ENCODE measurements around the gene DSCAM. TPM values are rescaled to one million over a fixed set of nuclear protein-coding genes. Genes with fewer than 3 reads are reported as not detected.

The DSCAM gene
- total RNA-seq, 2 experiments from 2014 or later, result not detected

DNA sequence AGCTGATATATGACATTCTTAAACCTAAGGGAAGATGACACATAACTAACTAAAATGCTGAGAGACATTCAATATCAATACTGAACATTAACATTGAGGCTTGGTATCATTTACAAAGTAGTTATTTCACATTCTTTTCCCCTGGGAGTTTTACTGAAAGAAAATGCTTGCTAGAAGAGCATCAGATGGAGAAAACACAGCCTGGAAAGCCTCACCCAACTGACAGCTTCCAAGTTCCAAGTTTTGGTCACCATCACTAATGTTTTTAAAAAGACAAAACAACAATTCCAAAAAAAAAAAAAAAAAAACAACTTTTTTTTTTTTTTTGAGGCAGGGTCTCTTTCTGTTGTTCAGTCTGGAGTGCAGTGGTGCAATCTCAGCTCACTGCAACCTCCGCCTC lies 80.6 kb downstream of the DSCAM start:
- no peak overlapping the region for H3K27ac Mint-ChIP-seq
- no peaks in the 10 kb centered on the region for H3K9me3 Mint-ChIP-seq
- intact Hi-C loops (cut with micrococcal nuclease), result no loop called here
- ChIA-PET POLR2A (no interaction called here), CTCF (no interaction called here)
- TF ChIP-seq CTCF (IDR thresholded peaks at IDR 0.05), result no peak
- no peak for ATAC-seq
- DNase-seq, result no peak
- H3K36me3 Mint-ChIP-seq (ENCODE audit: low read depth), result no peaks in the 10 kb centered on the region
- H3K27me3 Mint-ChIP-seq, result no peaks in the 10 kb centered on the region
- no peaks in the 10 kb centered on the region for H3K4me1 Mint-ChIP-seq (ENCODE audit: low read depth)
- H3K4me3 Mint-ChIP-seq, result no peak overlapping the region

DNA sequence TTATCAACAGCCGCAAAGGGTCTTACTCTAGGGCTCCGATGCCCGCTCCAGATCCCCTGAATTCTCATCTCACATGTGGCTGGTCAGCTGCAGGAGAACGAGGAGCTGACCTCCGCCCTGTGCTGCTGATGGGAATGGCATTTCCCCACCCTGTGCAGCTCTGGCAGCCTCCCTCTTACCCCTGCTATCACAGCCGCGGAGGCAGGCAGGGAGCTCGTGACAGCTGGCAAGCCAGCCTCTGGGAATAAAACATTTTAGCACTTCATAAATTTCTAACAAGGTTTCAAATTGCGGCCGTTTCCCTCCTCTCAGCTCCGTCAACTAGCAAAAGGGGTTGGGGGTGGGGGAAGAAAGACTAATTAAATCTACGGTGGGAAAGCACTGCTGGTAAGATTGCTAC lies 81.1 kb downstream of the DSCAM start:
- CTCF ChIA-PET, result no interaction called here

GRCh38 chr21:40760821-40761220 lies 86.1 kb downstream of the DSCAM start:
- intact Hi-C loops (cut with micrococcal nuclease), result no loop called here
- Mint-ChIP-seq H3K27ac (no peak overlapping the region), H3K4me3 (no peak overlapping the region), H3K36me3 (ENCODE audit: low read depth) (no peaks in the 10 kb centered on the region), H3K9me3 (no peaks in the 10 kb centered on the region), H3K27me3 (peaks cover 1% of the 10 kb centered on the region), H3K4me1 (ENCODE audit: low read depth) (no peaks in the 10 kb centered on the region)
- no peak for TF ChIP-seq CTCF (IDR thresholded peaks at IDR 0.05)
- CTCF ChIA-PET, result no interaction called here
- POLR2A ChIA-PET, result no interaction called here
- ATAC-seq (no peak), DNase-seq (no peak)

More for the DNA sequence above, 81.1 kb downstream of the DSCAM start:
- ATAC-seq (no peak), DNase-seq (no peak)
- H3K9me3 Mint-ChIP-seq, result no peaks in the 10 kb centered on the region
- no peak overlapping the region for H3K27ac Mint-ChIP-seq
- intact Hi-C loops (cut with micrococcal nuclease), result no loop called here
- H3K4me1 Mint-ChIP-seq (ENCODE audit: low read depth), result no peaks in the 10 kb centered on the region
- TF ChIP-seq CTCF (IDR thresholded peaks at IDR 0.05), result no peak
- H3K36me3 Mint-ChIP-seq (ENCODE audit: low read depth), result no peaks in the 10 kb centered on the region
- POLR2A ChIA-PET, result no interaction called here
- H3K4me3 Mint-ChIP-seq, result no peak overlapping the region
- no peaks in the 10 kb centered on the region for H3K27me3 Mint-ChIP-seq

DNA sequence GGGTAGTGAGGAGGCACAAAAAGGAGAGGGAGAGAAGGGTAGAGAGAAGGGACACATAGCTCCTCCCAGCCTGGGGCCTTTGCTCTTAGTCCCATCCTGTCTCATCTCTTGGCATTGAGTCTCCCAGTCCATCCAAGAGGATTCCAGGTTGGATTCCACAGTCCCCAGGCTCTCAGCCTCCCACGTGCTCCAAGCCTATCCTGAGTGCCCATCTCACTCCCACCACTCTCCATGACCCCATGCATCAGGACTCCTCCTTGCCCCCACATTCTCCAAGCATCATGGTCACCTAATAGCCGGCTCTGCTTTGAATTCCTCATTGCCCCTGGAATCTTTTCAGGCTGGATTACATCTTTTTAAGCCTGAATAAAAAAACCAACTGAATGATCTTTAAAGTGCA lies 87.9 kb downstream of the DSCAM start:
- no peaks in the 10 kb centered on the region for H3K36me3 Mint-ChIP-seq (ENCODE audit: low read depth)
- no peak overlapping the region for H3K27ac Mint-ChIP-seq
- no peak for TF ChIP-seq CTCF (IDR thresholded peaks at IDR 0.05)
- no peaks in the 10 kb centered on the region for H3K9me3 Mint-ChIP-seq
- no peak for DNase-seq
- peaks cover 4% of the 10 kb centered on the region for H3K27me3 Mint-ChIP-seq
- ChIA-PET CTCF (no interaction called here), POLR2A (no interaction called here)
- no peak overlapping the region for H3K4me3 Mint-ChIP-seq
- ATAC-seq, result no peak
- H3K4me1 Mint-ChIP-seq (ENCODE audit: low read depth), result no peaks in the 10 kb centered on the region
- intact Hi-C loops (cut with micrococcal nuclease), result no loop called here

DNA sequence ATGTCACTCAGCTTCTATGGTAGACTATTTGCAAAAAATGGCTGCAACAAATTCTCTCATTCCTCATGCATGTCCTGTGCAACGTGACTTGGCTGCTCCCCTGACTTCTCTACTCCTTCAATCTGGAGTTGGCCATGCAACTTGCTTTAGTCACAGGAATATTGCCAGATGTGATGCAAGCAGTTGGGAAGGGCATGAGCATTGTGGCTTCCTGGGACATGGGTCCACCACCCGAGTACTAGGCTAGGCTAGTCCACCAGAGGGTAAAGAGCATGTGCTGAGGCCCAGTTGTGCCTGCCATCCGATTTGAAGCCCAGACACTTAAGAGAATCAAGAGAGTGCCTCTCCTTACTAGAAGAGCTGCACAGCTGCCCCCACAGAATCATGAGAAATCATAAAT lies 89.6 kb downstream of the DSCAM start:
- ATAC-seq (no peak), DNase-seq (no peak)
- H3K27ac Mint-ChIP-seq, result no peak overlapping the region
- H3K36me3 Mint-ChIP-seq (ENCODE audit: low read depth), result no peaks in the 10 kb centered on the region
- peaks cover 6% of the 10 kb centered on the region for H3K27me3 Mint-ChIP-seq
- H3K9me3 Mint-ChIP-seq, result no peaks in the 10 kb centered on the region
- H3K4me3 Mint-ChIP-seq, result no peak overlapping the region
- H3K4me1 Mint-ChIP-seq (ENCODE audit: low read depth), result no peaks in the 10 kb centered on the region
- ChIA-PET POLR2A (no interaction called here), CTCF (no interaction called here)
- TF ChIP-seq CTCF (IDR thresholded peaks at IDR 0.05), result no peak
- intact Hi-C loops (cut with micrococcal nuclease), result no loop called here

All from activated CD8-positive, alpha-beta T cell treated with anti-CD3 and anti-CD28 coated beads for 36 hours (primary cell).